Calu3 (cell line): Measurements from ENCODE around the gene SOCS3. TPM values are rescaled to one million over a fixed set of nuclear protein-coding genes. Genes with fewer than 3 reads are reported as not detected.
A peak's percentile ranks its signal among the peaks of the same experiment; 100 is the strongest.

ENCODE experiments used
- BruUV-seq: library from RNA; stranded (reverse); fragments of 400-500 nt; replicated peaks from 2 replicates; lab custom pipeline; 2021; lab: Mats Ljungman, UMichigan
- CTCF ChIA-PET: fragments of 300-600 bp; sonication (Branson Sonifier 250); formaldehyde crosslinking; loops from one replicate; lab custom pipeline; 2022; ENCODE audit warnings: antibody characterized with exemption; lab: Charles Lee
- DNase-seq: peaks from one replicate; pipeline ENCODE4 v3.0.0; 2022
- H3K27ac Mint-ChIP-seq: one replicate; pipeline ENCODE4 v1.8.0; 2022; ENCODE audit warnings: mixed read lengths; ENCODE audit not compliant: unreplicated experiment
- H3K27me3 Mint-ChIP-seq: one replicate; pipeline ENCODE4 v1.8.0; 2022; ENCODE audit warnings: mixed read lengths; ENCODE audit not compliant: unreplicated experiment
- H3K36me3 Mint-ChIP-seq: one replicate; pipeline ENCODE4 v1.8.0; 2022; ENCODE audit warnings: mild to moderate bottlenecking, moderate library complexity, mixed read lengths; ENCODE audit not compliant: insufficient read depth, unreplicated experiment
- H3K4me1 Mint-ChIP-seq: one replicate; pipeline ENCODE4 v1.8.0; 2022; ENCODE audit warnings: mild to moderate bottlenecking, low read depth, mixed read lengths; ENCODE audit not compliant: unreplicated experiment
- H3K4me3 Mint-ChIP-seq: one replicate; pipeline ENCODE4 v1.8.0; 2022; ENCODE audit warnings: mild to moderate bottlenecking, low read depth, moderate library complexity, mixed read lengths; ENCODE audit not compliant: unreplicated experiment
- H3K9me3 Mint-ChIP-seq: one replicate; pipeline ENCODE4 v1.8.0; 2022; ENCODE audit warnings: low read depth, mixed read lengths; ENCODE audit not compliant: unreplicated experiment
- intact Hi-C: fragments of 100-400 bp; cut with micrococcal nuclease; formaldehyde crosslinking; loops from one replicate; pipeline ENCODE4 v1.10.0; 2022; ENCODE audit not compliant: unreplicated experiment
- total RNA-seq: library from RNA; stranded (reverse); gene quantifications from 2 replicates; pipeline ENCODE4 v1.2.3, GENCODE V29; 2022
- TF ChIP-seq, protein P1 (sequence below): fragments of 200-600 bp; IDR thresholded peaks from one replicate; pipeline ENCODE4 v1.8.0; 2022; ENCODE audit warnings: antibody characterized with exemption; ENCODE audit not compliant: unreplicated experiment

The SOCS3 gene
- total RNA-seq, 1 experiment from 2014 or later, result 39.5 TPM

DNA sequence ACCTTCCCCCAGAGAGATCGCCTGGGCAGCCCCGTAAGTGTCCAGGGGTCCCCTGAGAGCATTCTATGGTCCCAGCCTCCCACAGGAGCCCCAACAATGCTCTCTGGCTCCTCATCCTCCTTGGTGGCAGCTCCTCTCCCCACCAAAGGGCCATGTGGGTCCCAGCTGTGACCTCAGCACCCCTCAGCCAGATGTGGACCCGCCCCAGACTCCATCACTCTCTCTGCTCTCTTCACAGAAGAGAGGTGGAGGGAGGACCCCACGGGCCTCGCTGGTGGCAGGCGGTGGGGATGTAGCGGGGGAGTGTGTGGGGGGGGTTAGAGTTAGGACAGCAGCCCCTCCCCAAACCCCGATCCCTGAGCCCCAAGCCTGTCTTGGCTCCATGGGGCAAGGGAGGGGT is 41.0 kb downstream of the SOCS3 start:
- H3K4me3 Mint-ChIP-seq, result no peak overlapping the region
- BruUV-seq, result no TSS peak
- DNase-seq, result no peak
- CTCF ChIA-PET, result no interaction called here
- H3K27me3 Mint-ChIP-seq, result no peaks in the 10 kb centered on the region
- intact Hi-C loops, result loop anchor here (5.0 kb wide), 1 partner anchor 38 kb away; no protein-coding TSS in a partner anchor
- H3K27ac Mint-ChIP-seq, result no peak overlapping the region
- TF ChIP-seq, protein P1, sequence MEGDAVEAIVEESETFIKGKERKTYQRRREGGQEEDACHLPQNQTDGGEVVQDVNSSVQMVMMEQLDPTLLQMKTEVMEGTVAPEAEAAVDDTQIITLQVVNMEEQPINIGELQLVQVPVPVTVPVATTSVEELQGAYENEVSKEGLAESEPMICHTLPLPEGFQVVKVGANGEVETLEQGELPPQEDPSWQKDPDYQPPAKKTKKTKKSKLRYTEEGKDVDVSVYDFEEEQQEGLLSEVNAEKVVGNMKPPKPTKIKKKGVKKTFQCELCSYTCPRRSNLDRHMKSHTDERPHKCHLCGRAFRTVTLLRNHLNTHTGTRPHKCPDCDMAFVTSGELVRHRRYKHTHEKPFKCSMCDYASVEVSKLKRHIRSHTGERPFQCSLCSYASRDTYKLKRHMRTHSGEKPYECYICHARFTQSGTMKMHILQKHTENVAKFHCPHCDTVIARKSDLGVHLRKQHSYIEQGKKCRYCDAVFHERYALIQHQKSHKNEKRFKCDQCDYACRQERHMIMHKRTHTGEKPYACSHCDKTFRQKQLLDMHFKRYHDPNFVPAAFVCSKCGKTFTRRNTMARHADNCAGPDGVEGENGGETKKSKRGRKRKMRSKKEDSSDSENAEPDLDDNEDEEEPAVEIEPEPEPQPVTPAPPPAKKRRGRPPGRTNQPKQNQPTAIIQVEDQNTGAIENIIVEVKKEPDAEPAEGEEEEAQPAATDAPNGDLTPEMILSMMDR, result no peak
- peaks cover 42% of the 10 kb centered on the region for H3K36me3 Mint-ChIP-seq
- H3K4me1 Mint-ChIP-seq, result peaks cover 46% of the 10 kb centered on the region
- no peaks in the 10 kb centered on the region for H3K9me3 Mint-ChIP-seq

DNA sequence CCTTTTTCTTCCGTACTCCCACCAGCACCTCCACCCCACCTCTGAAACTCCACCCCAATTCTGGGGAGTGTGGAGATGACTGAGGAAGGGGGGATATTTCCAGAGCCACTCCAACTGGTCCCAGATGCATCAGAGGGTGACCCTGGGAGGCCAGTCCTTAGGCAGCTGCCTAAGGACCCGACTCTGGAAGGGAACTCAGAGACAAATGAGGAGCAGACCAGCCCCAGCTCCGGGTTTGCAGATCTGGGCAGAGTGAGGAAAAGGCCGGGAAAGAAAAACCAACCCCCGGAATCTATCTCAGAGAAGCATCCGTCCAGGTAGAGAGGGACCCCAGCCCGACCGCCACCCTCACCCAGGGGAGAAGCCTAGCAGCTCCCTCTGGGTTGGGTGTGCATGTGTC is 41.5 kb downstream of the SOCS3 start:
- Mint-ChIP-seq H3K27me3 (no peaks in the 10 kb centered on the region), H3K9me3 (no peaks in the 10 kb centered on the region), H3K27ac (peak overlapping the region; percentile 95), H3K4me3 (peak overlapping the region; percentile 83), H3K36me3 (peaks cover 42% of the 10 kb centered on the region), H3K4me1 (peaks cover 42% of the 10 kb centered on the region)
- intact Hi-C loops, result loop anchor here (5.0 kb wide), 1 partner anchor 39 kb away; no protein-coding TSS in a partner anchor
- CTCF ChIA-PET, result interaction anchor here (2.0 to 4.8 kb wide), 2 partner anchors 17 to 42 kb away, joined by 13 to 32 read pairs; partner anchors contain the start of gene SOCS3
- TF ChIP-seq, protein P1, result no peak
- no peak for DNase-seq
- no TSS peak for BruUV-seq

DNA sequence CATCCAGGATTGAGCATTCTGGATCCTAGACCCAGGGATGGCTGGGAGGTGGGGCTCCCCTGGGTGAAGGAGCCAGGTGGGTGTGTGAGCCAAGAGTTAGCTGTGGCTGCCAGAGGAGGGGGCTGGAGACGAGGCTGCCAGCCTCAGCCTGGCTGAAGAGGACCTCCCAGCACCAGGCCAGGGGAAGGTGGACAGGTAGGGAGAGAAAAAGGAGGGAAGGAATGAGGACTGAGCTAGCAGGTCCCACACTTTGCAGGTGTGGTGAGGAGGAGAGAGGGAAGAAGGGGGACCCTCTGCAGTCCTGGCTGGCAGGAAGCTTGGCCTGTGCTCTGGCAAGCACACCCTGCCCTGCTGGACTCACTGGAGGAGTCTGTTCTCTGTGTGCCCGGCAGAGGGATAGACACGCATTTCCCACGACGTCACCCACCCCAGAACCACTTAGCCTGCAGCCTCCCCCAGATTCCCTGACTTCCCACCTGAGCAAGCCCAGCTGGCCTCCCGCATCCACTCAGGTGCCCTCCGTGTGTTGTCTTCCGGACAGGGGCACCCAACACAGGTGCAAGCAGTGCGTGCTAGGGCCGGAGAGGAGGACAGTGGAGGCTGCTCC is 42.0 kb downstream of the SOCS3 start:
- Mint-ChIP-seq H3K36me3 (peaks cover 42% of the 10 kb centered on the region), H3K4me3 (peak overlapping the region; percentile 83), H3K4me1 (peaks cover 46% of the 10 kb centered on the region), H3K27ac (peak overlapping the region; percentile 95), H3K27me3 (no peaks in the 10 kb centered on the region), H3K9me3 (no peaks in the 10 kb centered on the region)
- BruUV-seq, result no TSS peak
- intact Hi-C loops, result loop anchor here (2.0 to 5.0 kb wide), 2 partner anchors 21 to 39 kb away; no protein-coding TSS in a partner anchor
- DNase-seq, result no peak
- TF ChIP-seq, protein P1, result no peak
- CTCF ChIA-PET, result interaction anchor here (0.9 to 4.8 kb wide), 5 partner anchors 18 to 43 kb away, joined by 4 to 32 read pairs (median 10); partner anchors contain the start of gene SOCS3

DNA sequence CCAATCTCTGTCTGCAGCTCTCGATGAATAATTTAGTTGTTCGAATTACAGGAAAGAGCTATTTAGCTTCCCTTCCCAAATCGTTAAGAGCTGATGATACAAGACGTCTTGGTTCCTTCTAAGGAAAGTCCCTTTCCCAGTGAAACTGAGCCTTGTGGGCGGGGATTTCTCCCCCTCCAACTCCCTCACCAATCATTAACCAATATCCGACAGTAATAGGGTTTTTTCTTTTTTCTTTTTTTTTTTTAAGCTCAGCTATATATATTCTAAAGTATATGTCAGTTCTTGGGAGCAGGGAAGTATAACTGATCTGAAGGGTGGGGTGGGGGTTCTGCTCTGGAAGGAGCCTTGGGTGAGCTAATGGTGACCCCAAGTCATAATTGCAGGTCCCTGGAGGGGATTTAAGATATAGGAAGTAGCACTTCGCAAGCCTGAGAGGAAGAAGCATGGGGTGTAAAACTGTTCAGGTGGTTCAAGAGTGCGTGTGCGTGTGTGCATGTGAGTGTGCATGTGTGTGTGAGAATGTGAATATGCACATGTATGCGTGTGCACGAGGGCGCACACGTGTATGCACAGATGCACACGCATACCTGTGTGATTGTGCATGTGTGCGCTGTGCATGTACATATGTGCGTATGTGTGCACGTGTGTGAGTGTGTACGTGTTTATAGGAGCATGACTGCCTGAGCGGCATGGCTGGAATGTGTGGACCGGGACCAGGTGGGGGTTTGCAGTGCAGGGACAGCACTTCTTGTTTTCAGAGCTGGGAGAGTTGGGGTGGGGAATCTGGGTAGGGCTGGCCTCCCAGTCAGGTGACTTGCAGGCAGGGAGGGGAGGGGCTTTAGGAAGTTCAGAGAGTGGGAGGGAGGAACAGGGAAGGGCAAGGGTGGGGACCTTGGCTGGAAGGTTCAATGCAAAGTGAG is 42.7 kb downstream of the SOCS3 start:
- BruUV-seq, result no TSS peak
- TF ChIP-seq, protein P1, result no peak
- no peaks in the 10 kb centered on the region for H3K9me3 Mint-ChIP-seq
- CTCF ChIA-PET, result interaction anchor here (0.6 to 4.8 kb wide), 11 partner anchors 18 to 494 kb away, joined by 3 to 32 read pairs (median 4); partner anchors contain the start of gene SOCS3
- peaks cover 53% of the 10 kb centered on the region for H3K4me1 Mint-ChIP-seq
- peak overlapping the region; percentile 83 for H3K4me3 Mint-ChIP-seq
- H3K36me3 Mint-ChIP-seq, result peaks cover 44% of the 10 kb centered on the region
- H3K27me3 Mint-ChIP-seq, result no peaks in the 10 kb centered on the region
- intact Hi-C loops, result loop anchor here (2.0 to 5.0 kb wide), 2 partner anchors 22 to 40 kb away; no protein-coding TSS in a partner anchor
- H3K27ac Mint-ChIP-seq, result peak overlapping the region; percentile 95
- DNase-seq, result peak; percentile 82
